Measurements from ENCODE around the gene LEKR1. TPM values are rescaled to one million over a fixed set of nuclear protein-coding genes. Genes with fewer than 3 reads are reported as not detected.

The LEKR1 gene
- polyA plus RNA-seq, 1 donor from 2014 or later: 2.7 TPM

- no peaks in the 10 kb centered on the region for H4K20me1 ChIP-seq (ENCODE audit: insufficient read depth)
- H3K27me3 ChIP-seq (ENCODE audit: insufficient read depth, low read depth, low read length): no peaks in the 10 kb centered on the region
- H3K9ac ChIP-seq (ENCODE audit: low read length): no peak overlapping the region
- H3K79me2 ChIP-seq (replicated peaks; ENCODE audit: insufficient read depth, low read length): no peaks in the 10 kb centered on the region
- H3F3A ChIP-seq (ENCODE audit: insufficient read depth, low read length, poor library complexity, severe bottlenecking): no peaks in the 10 kb centered on the region
- H3K27ac ChIP-seq (ENCODE audit: low read length): no peak overlapping the region
- H2AFZ ChIP-seq (ENCODE audit: low read depth, low read length): no peak overlapping the region
- H3K4me3 ChIP-seq (ENCODE audit: low read length): no peak overlapping the region
- H3K9me3 ChIP-seq (ENCODE audit: low read length): no peaks in the 10 kb centered on the region
- no peak overlapping the region for H3K4me2 ChIP-seq (ENCODE audit: low read length)
- no peak for TF ChIP-seq SMC3 (conservative IDR thresholded peaks at IDR 0.05; ENCODE audit: poor library complexity)
- no peak for TF ChIP-seq EP300 (conservative IDR thresholded peaks at IDR 0.05; ENCODE audit: poor library complexity, severe bottlenecking)
- TF ChIP-seq MXI1 (conservative IDR thresholded peaks at IDR 0.05; ENCODE audit: poor library complexity, severe bottlenecking): no peak
- no peaks in the 10 kb centered on the region for H3K9me2 ChIP-seq (ENCODE audit: insufficient read depth, low read length)
- no peaks in the 10 kb centered on the region for H3K36me3 ChIP-seq (ENCODE audit: insufficient read depth, low read length)
Observed at GRCh38 chr3:157063469-157063868, 237.3 kb downstream of the LEKR1 start.

GRCh38 chr3:157063926-157064325 lies 237.8 kb downstream of the LEKR1 start:
- H3K27me3 ChIP-seq (ENCODE audit: insufficient read depth, low read depth, low read length): no peaks in the 10 kb centered on the region
- H2AFZ ChIP-seq (ENCODE audit: low read depth, low read length): no peak overlapping the region
- no peak overlapping the region for H3K4me2 ChIP-seq (ENCODE audit: low read length)
- H3K9me3 ChIP-seq (ENCODE audit: low read length): no peaks in the 10 kb centered on the region
- TF ChIP-seq EZH2 (IDR thresholded peaks at IDR 0.05; ENCODE audit: borderline replicate concordance, insufficient read depth, low read length, poor library complexity, severe bottlenecking) (no peak), MXI1 (conservative IDR thresholded peaks at IDR 0.05; ENCODE audit: poor library complexity, severe bottlenecking) (no peak), SMC3 (conservative IDR thresholded peaks at IDR 0.05; ENCODE audit: poor library complexity) (no peak), EP300 (conservative IDR thresholded peaks at IDR 0.05; ENCODE audit: poor library complexity, severe bottlenecking) (no peak), CTCF (IDR thresholded peaks at IDR 0.05; ENCODE audit: poor library complexity, severe bottlenecking) (no peak), TAF1 (IDR thresholded peaks at IDR 0.05; ENCODE audit: low read depth) (no peak), RAD21 (conservative IDR thresholded peaks at IDR 0.05) (no peak), POLR2AphosphoS5 (IDR thresholded peaks at IDR 0.05) (no peak), REST (IDR thresholded peaks at IDR 0.05; ENCODE audit: borderline replicate concordance) (no peak)
- H3K36me3 ChIP-seq (ENCODE audit: insufficient read depth, low read length): no peaks in the 10 kb centered on the region
- no peaks in the 10 kb centered on the region for H3K9me2 ChIP-seq (ENCODE audit: insufficient read depth, low read length)
- H3F3A ChIP-seq (ENCODE audit: insufficient read depth, low read length, poor library complexity, severe bottlenecking): no peaks in the 10 kb centered on the region
- no peak overlapping the region for H3K4me3 ChIP-seq (ENCODE audit: low read length)
- no peaks in the 10 kb centered on the region for H3K79me2 ChIP-seq (replicated peaks; ENCODE audit: insufficient read depth, low read length)
- no peak overlapping the region for H3K9ac ChIP-seq (ENCODE audit: low read length)
- H4K20me1 ChIP-seq (ENCODE audit: insufficient read depth): no peaks in the 10 kb centered on the region
- no peak overlapping the region for H3K27ac ChIP-seq (ENCODE audit: low read length)

GRCh38 chr3:157064402-157064801 lies 238.2 kb downstream of the LEKR1 start:
- H3K4me2 ChIP-seq (ENCODE audit: low read length): no peak overlapping the region
- no peak overlapping the region for H2AFZ ChIP-seq (ENCODE audit: low read depth, low read length)
- H3K4me3 ChIP-seq (ENCODE audit: low read length): no peak overlapping the region
- TF ChIP-seq TAF1 (IDR thresholded peaks at IDR 0.05; ENCODE audit: low read depth) (no peak), POLR2AphosphoS5 (IDR thresholded peaks at IDR 0.05) (no peak), EP300 (conservative IDR thresholded peaks at IDR 0.05; ENCODE audit: poor library complexity, severe bottlenecking) (no peak), EZH2 (IDR thresholded peaks at IDR 0.05; ENCODE audit: borderline replicate concordance, insufficient read depth, low read length, poor library complexity, severe bottlenecking) (no peak), MXI1 (conservative IDR thresholded peaks at IDR 0.05; ENCODE audit: poor library complexity, severe bottlenecking) (no peak), REST (IDR thresholded peaks at IDR 0.05; ENCODE audit: borderline replicate concordance) (no peak), SMC3 (conservative IDR thresholded peaks at IDR 0.05; ENCODE audit: poor library complexity) (no peak), RAD21 (conservative IDR thresholded peaks at IDR 0.05) (no peak), CTCF (IDR thresholded peaks at IDR 0.05; ENCODE audit: poor library complexity, severe bottlenecking) (no peak)
- H3K9me3 ChIP-seq (ENCODE audit: low read length): no peaks in the 10 kb centered on the region
- no peaks in the 10 kb centered on the region for H3K79me2 ChIP-seq (replicated peaks; ENCODE audit: insufficient read depth, low read length)
- H4K20me1 ChIP-seq (ENCODE audit: insufficient read depth): no peaks in the 10 kb centered on the region
- no peak overlapping the region for H3K27ac ChIP-seq (ENCODE audit: low read length)
- H3K9me2 ChIP-seq (ENCODE audit: insufficient read depth, low read length): no peaks in the 10 kb centered on the region
- no peaks in the 10 kb centered on the region for H3K36me3 ChIP-seq (ENCODE audit: insufficient read depth, low read length)
- H3K9ac ChIP-seq (ENCODE audit: low read length): no peak overlapping the region
- H3K27me3 ChIP-seq (ENCODE audit: insufficient read depth, low read depth, low read length): no peaks in the 10 kb centered on the region
- H3F3A ChIP-seq (ENCODE audit: insufficient read depth, low read length, poor library complexity, severe bottlenecking): no peaks in the 10 kb centered on the region

Data from neural cell (in vitro differentiated cells).